Activated naive CD4-positive, alpha-beta T cell (primary cell): ENCODE results near the gene GPR6.

ENCODE experiments used
- DNase-seq, 4 experiments: peaks; one replicate each; lab custom pipeline; 2025; lab: John Stamatoyannopoulos, UW

The GPR6 gene, protein sequence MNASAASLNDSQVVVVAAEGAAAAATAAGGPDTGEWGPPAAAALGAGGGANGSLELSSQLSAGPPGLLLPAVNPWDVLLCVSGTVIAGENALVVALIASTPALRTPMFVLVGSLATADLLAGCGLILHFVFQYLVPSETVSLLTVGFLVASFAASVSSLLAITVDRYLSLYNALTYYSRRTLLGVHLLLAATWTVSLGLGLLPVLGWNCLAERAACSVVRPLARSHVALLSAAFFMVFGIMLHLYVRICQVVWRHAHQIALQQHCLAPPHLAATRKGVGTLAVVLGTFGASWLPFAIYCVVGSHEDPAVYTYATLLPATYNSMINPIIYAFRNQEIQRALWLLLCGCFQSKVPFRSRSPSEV

DNA sequence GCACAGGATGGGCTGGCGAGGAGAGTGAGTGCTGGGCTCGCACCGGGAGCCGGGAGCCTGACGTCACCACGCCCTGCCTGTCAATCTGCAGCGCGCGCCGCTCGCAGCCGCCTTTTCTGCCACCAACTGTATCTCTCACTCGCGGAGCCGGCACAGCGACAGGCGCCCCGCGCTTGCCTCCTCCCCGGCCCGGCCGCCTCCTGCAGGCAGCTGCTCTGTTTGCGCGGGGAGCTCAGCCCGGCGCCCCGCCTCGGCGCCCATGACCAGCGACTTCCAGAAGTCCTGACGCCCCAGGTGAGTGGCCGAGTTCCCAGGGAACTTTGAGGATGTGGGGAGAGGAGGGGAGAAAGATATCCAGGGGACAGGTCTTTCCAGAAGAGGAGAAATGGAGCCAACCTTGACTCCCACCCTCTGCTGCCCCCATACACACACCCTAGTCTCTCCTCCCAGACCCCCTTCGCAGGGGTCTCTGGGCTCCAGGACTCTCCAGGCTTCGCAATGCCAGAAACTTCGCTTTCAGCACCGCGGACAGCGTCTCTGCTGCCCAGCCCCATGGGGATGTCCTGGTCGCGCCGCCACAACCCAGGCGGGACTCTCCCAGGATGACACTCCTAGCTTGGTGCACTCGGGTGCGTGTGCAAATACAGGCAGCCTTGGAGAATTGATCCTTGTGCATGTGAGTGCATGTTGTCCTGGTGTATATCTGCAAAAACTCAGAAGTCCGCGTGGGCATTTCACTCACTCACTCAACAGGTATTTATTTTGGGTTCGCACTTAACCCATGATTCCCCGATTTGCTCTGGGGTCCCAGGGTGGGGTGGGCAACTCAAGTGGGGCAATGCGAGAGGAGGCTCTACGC lies at the start of gene GPR6:
GPR6 (plus strand) TSS at position 138 of the 859 bp plus-strand sequence. CDS start 802 bp downstream, outside the sequence.
- DNase-seq = peak in 1 of 4 experiments; percentile 2

DNA sequence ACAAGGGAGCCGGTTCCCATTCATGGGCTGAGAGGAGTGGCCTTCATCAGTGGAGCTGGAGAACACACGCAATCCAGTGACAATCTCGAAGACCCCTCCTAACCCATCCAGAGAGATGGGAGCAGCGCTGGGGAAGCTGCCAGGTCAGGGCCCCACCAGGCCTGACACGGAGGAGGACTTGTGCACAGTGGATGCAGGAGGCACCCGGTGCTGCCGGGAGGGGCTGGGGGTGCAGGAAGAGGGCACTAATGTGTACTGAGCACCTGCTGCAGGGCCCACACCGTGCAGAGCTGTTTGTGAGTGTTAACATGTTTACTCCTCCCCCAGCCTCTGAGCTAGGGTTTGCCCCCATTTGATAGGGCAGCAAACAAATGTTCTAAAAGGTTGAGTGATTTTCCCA lies 43.8 kb upstream of the GPR6 start:
- DNase-seq = no peak

DNA sequence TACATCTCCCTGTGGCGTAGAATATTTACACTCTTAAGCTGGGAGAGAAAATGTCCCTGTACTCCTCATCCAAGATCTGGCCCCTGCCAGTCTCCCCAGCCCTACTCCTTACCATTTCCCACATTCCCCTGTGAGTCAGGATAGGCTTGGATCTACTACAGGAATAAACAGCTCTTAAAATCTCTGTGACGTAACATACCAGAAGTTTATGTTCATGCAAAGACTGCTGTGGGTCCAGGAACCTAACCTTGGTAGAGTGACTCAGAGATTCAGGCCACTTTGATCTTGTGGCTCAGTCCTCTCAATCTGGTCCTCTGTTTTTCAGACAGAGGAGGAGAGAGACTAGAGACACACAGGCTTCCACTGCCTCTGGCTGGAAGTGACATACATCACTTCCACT lies 38.5 kb upstream of the GPR6 start:
- DNase-seq = no peak

DNA sequence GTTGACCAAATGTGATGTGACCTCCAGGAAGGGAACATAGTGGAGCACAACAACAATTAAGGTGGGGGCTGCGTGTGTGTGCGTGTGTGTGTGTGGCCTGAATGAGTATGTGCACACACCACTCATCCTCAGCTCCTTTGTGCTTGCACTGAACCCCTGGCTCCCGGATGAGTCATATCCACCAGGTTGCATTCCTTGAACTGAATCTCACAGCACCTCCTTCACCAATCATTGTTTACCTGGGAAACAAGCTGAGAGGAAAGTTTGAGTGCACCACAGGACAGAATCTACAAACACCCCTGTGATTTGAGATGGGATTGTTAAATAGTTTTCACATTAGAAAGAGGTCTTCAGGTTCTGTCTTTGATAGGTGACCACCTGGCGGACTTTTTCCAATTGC lies 33.7 kb upstream of the GPR6 start:
- DNase-seq = no peak

DNA sequence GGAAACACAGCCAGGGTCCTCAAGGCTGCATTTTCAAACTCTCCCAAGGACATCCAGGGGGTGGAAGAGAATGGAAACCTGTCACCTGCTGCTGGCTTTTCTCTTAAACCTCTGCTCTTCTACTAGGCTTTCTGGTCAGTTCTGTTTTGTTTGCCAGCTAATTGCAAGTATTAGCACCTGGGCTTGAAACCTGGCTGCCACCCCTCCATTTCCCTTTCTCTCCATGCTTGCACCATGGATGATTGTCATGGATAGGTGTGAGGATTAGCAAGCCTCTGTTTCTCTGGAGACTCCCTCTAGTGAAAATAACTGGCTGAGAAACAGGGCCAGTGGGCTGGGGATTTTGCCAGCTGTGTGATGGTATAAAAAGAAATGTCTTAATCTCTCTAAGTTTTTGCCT lies 33.0 kb upstream of the GPR6 start:
- no peak for DNase-seq

DNA sequence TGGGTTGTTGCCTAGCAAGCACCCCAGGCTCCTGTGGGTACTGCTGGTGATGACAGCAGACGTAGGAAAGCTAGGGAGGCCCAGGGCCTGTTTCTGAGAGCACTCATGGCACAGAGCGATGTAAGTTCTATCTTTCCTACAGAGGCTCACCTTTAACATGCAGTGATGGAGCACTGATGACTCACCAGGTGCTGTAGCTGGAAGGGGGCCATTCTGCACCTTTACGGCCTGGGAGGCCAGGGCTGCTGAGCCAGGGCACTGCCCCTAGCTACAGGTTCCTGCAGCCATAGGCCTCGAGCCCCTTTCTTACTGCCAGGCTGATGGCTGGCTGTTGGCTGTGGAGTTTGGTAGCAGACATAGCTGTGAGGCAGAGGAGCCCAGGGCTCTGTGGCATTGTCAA lies 31.1 kb upstream of the GPR6 start:
- no peak for DNase-seq

DNA sequence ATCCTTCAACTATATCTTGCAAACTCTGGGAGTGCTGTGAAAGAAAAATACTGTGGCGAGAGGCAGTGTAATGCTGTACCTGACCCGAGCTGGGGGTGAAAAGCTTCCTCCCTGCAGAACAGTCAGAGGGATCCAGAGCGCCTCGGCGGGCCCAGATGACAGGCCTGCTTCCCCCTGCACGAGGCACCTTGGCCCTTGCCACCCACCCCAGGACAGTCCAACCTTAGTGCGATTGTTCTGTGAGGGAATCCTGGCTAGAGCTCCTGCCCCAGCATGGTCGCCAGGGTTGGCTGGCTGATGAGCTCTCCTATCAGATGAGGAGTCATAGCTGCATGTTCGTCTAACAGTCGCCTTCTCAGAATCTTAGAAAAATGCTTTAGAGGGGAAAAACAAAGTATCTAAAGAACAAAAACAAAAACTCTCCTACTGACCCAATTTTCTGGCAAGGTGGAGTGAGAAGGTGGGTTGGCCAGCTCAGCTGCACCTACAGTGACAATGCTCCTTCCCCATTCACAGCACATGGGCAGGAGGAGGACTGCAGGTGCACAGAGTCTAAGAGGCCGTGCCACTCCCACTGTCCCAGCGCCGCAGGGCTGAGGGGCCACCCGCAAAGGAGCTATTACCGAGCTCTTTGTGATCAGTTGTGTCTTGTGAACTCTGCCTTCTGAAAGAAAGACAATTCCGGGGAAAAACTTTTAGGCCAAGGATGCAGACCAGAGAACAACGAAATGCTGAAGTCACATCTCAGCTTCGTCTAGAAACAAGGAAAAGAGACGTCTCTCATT lies 28.6 kb upstream of the GPR6 start:
- no peak for DNase-seq

DNA sequence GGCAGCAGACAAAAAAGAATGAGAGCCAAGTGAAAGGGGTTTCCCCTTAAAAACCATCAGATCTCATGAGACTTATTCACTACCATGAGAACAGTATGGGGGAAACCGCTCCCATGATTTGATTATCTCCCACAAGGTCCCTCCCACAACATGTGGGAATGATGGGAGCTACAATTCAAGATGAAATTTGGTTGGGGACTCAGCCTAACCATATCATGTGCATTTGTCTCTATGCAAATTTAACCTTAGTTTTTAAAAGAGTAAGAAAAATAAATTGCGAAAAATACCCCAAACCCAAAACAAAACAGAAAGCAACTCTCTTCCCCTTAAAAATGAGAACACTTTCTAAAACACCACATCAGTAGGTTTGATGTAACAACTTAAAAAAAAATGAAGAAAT lies 22.6 kb upstream of the GPR6 start:
- DNase-seq = no peak

DNA sequence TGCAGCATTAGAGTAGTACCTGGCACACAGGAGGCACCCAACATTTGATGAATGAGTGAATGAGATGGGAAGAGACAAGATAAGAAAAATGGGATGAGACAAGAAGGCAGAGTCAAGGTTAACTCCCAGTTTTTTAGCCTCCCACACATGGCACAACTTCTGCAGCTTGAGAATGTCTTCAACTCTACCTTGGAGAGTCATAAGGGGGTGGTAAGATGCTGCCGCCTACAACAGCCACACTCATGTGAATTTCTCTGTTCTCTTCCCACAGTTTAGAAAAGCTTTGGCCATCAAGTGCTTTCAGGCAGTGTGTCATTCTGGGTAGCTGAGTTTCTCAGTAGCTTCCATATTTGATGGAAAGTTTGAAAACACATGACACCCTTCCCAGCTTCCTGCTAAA lies 19.5 kb upstream of the GPR6 start:
- no peak for DNase-seq

DNA sequence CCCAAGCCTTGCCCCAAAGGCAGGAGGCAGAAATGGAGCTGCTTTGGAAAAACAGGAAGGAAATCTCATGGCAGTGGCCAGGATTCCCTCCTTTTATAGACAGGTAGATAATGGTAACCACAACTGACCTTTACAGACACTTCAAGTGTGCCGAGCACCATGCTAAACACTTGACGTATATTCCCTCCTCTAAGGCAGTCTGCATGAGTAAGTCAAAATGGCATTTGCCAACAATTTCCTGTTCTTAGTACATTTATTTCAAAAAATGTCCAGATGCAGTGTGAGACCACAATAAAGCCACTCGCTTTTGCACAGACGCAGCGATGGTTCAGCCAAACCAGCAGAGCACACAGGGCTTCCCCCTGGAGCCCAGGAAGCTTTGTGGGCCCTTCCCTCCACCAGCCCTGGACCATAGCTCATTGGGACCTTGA lies 16.5 kb upstream of the GPR6 start:
- DNase-seq = no peak

DNA sequence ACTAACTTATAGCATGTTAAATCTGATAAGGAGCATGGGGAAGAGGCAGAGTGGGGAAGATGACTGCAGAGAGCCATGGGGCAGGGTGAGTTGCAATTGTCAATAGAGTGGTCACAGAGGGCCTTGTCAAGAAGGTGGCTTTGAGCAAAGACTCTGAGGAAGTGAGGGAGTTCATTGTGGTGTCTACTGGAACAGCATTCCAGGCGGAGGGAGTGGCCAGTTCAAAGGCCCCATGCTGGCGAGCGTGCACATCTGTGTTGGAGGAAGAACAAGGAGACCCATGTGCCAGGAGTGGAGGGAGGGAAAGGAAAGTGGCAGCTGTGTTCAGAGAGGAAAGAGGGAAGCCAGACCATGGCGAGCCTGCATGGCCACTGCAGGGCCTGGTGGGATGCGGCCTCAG lies 15.8 kb upstream of the GPR6 start:
- DNase-seq = no peak

DNA sequence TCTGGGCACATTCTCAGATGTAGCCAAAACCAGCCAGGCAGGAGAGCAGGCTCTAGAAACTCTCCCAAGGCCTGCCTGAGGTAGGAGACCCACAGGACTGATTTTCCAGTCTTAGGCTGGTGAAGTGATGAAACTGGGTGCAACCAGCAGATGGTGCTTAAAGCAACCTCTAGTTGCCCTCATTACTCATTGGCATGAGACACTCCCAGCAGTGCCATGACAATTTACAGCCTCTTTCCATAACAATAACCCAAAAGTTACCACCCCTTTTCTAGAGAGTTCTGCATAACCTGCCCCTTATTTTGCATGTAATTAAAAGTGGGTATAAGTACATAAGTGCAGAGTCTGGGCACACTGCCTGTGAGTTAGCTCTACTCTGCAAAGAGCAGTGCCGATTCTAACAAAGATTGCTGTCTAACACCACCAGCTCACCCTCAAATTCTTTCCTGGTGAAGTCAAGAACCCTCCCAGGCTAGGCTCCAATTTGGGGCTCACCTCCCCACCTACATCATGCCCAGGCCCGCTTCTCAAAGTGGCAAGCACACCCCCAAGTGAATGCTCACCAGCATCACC lies 14.4 kb upstream of the GPR6 start:
- DNase-seq = no peak

DNA sequence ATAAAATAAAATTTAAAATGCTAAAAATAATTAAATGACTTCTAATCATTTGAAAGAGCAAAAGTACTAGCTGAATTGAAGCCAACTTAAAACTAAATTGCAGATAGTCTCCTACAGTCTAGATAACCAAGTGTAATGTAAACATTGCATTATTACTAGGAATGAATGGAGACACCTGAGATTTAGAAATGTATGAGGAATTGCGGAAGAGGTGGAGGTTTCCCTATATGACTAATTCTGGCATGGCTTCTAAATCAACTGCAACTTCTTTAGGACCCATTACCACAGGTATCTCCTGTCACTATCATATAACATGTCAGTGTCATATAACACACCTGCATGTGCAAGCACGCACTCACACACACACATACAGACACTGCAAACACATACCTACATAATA lies 13.2 kb upstream of the GPR6 start:
- no peak for DNase-seq

DNA sequence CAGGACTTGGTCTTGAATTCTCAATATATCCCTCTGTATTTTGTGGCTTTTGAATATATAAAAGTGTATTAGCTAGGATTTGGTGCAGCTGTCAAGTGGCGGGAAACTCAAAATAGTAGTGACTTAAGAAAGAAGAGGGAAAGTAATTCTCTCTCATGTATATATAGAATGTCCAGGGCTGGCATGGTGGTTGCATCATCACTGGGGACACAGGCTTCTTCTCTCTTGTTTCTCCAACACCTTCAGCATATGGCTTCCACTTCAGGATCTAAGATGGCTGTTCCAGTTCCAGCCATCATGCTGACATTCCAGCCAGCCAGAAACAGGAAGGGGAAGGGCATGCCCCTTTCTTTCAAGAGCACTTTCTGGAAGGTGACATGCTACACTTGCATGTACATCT lies 11.8 kb upstream of the GPR6 start:
- no peak for DNase-seq

DNA sequence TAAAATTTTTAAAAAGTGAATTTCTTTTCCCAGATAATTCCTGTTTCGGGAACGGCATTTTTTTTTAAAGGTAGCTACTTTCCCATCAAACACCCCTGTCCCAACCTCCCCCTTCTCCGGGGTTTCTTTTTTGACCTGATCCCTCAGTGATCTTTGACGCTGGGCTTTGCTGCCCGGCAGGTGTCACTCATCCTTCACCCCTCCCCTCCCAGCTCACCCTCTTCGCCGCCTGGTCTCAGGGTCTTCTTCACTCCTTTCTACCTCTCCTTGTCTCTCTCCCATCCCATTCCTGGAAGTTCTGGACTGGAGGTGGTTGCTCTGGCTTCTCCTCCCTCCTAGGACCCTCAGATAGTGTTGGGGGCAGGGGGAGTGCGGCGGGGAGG lies 329 bp upstream of the GPR6 start:
- no peak for DNase-seq

DNA sequence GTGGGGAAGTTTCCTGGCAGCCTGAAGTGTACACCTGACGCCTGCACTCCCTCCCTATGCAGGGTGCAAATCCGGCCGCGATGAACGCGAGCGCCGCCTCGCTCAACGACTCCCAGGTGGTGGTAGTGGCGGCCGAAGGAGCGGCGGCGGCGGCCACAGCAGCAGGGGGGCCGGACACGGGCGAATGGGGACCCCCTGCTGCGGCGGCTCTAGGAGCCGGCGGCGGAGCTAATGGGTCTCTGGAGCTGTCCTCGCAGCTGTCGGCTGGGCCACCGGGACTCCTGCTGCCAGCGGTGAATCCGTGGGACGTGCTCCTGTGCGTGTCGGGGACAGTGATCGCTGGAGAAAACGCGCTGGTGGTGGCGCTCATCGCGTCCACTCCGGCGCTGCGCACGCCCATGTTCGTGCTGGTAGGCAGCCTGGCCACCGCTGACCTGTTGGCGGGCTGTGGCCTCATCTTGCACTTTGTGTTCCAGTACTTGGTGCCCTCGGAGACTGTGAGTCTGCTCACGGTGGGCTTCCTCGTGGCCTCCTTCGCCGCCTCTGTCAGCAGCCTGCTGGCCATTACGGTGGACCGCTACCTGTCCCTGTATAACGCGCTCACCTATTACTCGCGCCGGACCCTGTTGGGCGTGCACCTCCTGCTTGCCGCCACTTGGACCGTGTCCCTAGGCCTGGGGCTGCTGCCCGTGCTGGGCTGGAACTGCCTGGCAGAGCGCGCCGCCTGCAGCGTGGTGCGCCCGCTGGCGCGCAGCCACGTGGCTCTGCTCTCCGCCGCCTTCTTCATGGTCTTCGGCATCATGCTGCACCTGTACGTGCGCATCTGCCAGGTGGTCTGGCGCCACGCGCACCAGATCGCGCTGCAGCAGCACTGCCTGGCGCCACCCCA lies 1.2 kb downstream of the GPR6 start:
- no peak for DNase-seq

DNA sequence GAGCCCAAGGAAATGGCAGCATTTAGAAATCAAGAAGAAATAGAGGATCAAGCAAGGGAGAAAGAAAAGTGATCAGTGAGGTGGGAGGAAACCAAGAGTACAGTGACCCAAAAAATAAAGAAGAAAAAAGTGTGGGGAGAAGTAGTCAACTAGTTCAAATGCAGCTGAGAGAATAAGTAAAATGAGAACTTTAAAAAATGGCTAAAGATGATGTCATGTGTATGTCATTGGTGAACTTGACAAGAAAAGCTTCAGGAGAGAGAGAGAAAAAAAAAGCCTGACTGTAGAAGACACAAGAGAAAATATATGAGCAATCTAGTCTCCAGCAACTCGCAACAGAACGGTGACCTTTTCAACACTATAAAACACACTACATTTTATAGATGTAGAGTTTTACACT lies 6.3 kb downstream of the GPR6 start:
- DNase-seq = no peak

DNA sequence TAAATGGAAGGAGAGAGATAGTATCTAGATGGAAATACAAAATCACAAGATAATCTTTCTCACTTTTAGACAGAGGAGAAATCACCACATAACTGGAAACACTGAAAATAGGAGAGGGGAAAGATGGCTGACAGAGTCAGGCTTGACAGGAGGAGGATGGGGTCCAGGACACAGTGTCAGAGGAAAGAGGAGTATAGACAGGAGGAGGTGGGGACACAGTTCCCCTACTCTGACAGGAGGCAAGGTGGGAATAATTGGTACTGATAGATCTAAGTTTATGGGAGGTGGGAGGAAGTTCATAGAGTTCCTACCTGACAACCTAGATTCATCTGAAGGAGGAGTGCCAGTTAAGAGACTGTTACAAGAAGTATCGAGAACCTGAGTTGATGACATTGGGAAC lies 9.1 kb downstream of the GPR6 start:
- no peak for DNase-seq

DNA sequence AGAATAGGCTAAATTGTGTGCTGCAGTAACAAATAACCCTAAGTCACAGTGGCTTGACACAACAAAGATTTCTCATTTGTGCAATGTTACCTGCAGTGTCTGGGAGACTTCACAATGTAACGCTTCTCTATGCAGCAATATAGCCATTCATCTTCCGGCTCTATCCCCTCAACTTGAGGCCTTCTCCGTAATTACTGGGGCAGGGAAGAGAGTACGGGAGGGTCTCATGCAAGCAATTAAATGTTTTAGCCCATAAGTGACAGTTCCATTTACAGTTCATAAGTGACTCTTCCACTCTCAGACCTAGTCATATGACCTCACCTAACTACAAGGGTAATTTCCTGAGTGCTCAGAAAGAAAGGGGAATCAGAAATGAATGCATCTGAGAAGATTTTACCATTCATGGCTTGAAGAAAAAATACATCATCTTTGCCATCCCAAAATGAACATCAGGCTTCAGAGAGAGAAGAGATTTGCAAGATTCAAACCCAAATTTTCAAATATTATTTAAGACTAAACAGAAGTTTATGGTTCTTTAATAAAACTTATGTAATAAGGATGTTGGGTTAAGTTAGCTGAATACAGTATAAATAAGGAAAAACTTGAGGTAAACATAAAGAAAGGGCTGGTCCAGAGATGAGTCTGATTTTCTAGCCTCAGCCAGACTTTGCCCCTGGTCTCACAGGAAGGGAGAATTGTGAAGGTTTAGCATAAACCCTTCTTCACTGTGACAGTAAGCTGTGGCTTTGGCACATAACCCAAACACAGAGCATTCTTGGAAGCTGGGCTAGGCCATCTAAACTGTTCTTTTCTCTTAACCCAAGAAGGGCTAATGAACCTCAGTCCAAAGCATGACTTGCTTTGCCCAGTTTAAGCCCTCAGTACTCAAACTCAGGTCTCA lies 13.3 kb downstream of the GPR6 start:
- DNase-seq = no peak

DNA sequence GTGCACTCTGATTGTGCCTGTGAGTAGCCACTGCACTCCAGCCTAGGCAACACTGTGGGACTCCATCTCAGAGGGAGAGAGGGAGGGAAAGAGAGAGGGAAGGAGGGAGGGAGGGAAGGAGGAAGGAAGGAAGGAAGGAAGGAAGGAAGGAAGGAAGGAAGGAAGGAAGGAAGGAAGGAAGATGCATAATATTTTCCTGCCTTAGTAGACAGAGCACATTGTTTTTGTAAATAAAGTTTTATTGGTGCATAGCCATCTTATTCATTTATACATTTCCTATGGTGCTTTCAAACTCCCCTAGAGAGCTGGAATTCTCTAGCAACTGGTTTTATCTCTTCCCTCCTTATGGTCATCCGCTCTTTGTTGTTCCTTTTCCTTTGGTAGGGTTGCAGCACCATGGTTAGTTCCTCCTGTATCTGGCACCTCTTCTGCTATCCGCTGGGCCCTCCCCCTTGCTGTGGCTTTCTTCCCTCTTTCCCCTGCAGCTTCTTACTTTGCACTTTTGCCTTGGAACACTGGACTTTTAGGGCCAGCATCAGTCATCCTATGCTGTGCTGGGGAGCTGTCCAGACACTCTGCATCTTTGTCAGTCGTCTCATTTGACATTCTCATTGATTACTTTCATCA lies 20.2 kb downstream of the GPR6 start:
- no peak for DNase-seq
